Stomach (tissue), 4 donors: Measurements from ENCODE around the gene PSTPIP2.

ENCODE experiments used
- CTCF ChIP-seq, 7 experiments: fragments of 450-650 bp in 4 of 7; fragments of 200-600 bp in 3 of 7; sonication (generic) in 3 of 7; IDR thresholded peaks; one replicate each; pipeline ENCODE4 v1.5.1; 2016 to 2019; ENCODE audit warnings: antibody characterized with exemption in 7 of 7, control low read depth in 2 of 7, mild to moderate bottlenecking in 1 of 7
- EP300 ChIP-seq: sonication (generic); formaldehyde crosslinking; IDR thresholded peaks from one replicate; pipeline ENCODE4 v1.6.1; 2017; ENCODE audit warnings: antibody characterized with exemption

- TF ChIP-seq CTCF (IDR thresholded peaks at IDR 0.05) (no peak), EP300 (no peak)
Measured at GRCh38 chr18:45938488-45938935, 133.5 kb downstream of the PSTPIP2 start.
